Neural progenitor cell (in vitro differentiated cells): ENCODE measurements around the gene CCL7.

Source experiments
- EZH2phosphoT487 ChIP-seq: fragments of 200-600 bp; sonication (generic); IDR thresholded peaks from 2 replicates; pipeline ENCODE4 v1.6.1; 2017; ENCODE audit warnings: antibody characterized with exemption
- TF ChIP-seq, protein P1 (sequence below): fragments of 200-600 bp; sonication (generic); IDR thresholded peaks from 2 replicates; pipeline ENCODE4 v1.5.1; 2017; ENCODE audit warnings: antibody characterized with exemption, mild to moderate bottlenecking

DNA sequence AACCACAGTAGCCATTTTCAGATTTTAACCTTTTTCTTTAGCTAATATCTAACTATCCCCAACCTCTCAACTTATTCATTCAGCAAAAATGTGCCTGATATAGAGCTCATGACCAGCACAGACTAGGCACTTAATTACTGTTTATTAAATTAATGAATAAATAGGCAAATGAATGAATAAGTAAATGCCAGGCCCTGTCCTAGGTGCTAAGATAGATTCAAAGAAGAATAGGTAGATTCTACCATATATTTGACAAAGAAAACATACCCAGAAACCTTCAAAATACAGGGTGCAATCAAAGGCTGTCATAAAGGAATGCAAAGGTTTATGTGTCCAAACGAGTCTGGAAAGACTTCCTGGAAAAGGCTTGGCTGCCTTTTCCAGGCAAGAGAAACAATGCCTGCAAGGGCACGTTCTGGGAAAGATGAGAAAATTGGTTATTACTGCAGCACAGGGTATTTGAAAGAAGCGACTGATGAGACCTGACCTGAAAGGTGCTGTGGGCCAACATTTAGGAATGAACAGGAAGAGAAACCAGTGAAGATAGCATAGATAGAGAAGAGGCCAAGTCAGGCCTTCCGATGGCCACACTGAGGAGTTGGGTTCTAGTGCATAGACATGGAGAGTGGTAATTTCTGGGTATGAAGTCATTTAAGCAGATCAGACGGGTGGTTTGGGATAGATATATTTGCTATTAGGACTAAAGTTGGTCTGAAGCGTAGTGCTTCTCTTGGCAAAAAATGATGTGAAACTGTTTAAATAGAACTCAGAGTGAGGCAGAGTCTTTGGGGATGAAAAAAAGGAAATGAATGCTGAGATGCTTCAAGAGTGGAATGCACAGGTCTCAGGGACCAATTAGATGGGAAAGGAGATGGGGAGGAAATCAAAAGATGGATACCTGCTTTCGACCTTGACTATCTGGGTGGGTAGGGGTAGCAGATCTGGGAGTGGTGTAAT, 26.4 kb upstream of the CCL7 start:
- TF ChIP-seq EZH2phosphoT487: no peak
- TF ChIP-seq, protein P1, sequence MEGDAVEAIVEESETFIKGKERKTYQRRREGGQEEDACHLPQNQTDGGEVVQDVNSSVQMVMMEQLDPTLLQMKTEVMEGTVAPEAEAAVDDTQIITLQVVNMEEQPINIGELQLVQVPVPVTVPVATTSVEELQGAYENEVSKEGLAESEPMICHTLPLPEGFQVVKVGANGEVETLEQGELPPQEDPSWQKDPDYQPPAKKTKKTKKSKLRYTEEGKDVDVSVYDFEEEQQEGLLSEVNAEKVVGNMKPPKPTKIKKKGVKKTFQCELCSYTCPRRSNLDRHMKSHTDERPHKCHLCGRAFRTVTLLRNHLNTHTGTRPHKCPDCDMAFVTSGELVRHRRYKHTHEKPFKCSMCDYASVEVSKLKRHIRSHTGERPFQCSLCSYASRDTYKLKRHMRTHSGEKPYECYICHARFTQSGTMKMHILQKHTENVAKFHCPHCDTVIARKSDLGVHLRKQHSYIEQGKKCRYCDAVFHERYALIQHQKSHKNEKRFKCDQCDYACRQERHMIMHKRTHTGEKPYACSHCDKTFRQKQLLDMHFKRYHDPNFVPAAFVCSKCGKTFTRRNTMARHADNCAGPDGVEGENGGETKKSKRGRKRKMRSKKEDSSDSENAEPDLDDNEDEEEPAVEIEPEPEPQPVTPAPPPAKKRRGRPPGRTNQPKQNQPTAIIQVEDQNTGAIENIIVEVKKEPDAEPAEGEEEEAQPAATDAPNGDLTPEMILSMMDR: no peak
